H1 (cell line): ENCODE data around the gene ANGPTL2. TPM values are rescaled to one million over a fixed set of nuclear protein-coding genes. Genes with fewer than 3 reads are reported as not detected.

Experiments used
- CTCF ChIA-PET: fragments of 300-600 bp; sonication (Branson Sonifier 250); formaldehyde crosslinking; loops from one replicate; lab custom pipeline; 2021; ENCODE audit not compliant: partially characterized antibody; lab: Charles Lee
- POLR2A ChIA-PET: fragments of 300-600 bp; sonication (Branson Sonifier 250); formaldehyde crosslinking; loops from one replicate; lab custom pipeline; 2021; ENCODE audit warnings: inconsistent platforms; ENCODE audit not compliant: partially characterized antibody; lab: Charles Lee
- DNase-seq, 2 experiments: peaks; one replicate each; pipeline versions ENCODE4 v3.0.0 to v3.0.0-alpha.2; 2010 to 2022; ENCODE audit warnings: low spot score in 2 of 2, low read depth in 1 of 2, mixed read lengths in 1 of 2
- FAIRE-seq: peaks from 2 replicates; lab custom pipeline; 2011; peaks lifted over from hg19 to GRCh38; lab: Jason Lieb, UNC
- H2AFZ ChIP-seq: 2 replicates; pipeline ENCODE4 v1.8.1; 2012; ENCODE audit warnings: low read length, inconsistent platforms
- H2AK5ac ChIP-seq: 2 replicates; pipeline ENCODE4 v1.6.1; 2013; ENCODE audit warnings: low read depth, low read length
- H2BK120ac ChIP-seq: replicated peaks from 2 replicates; pipeline ENCODE3; 2013; ENCODE audit warnings: low read depth, low read length, inconsistent platforms
- H2BK12ac ChIP-seq: 2 replicates; pipeline ENCODE4 v1.6.1; 2013; ENCODE audit warnings: low read depth, low read length
- H2BK15ac ChIP-seq: 2 replicates; pipeline ENCODE4 v1.6.1; 2013; ENCODE audit warnings: low read length
- H2BK20ac ChIP-seq: 2 replicates; pipeline ENCODE4 v1.6.1; 2013; ENCODE audit warnings: low read length
- H2BK5ac ChIP-seq: 2 replicates; pipeline ENCODE4 v1.6.1; 2013; ENCODE audit warnings: low read depth, low read length
- H3K14ac ChIP-seq: 2 replicates; pipeline ENCODE4 v1.6.1; 2013; ENCODE audit warnings: inconsistent platforms; ENCODE audit not compliant: insufficient read length
- H3K18ac ChIP-seq: 2 replicates; pipeline ENCODE4 v1.6.1; 2013; ENCODE audit warnings: low read length; ENCODE audit errors: extremely low read depth
- H3K23ac ChIP-seq: 2 replicates; pipeline ENCODE4 v1.6.1; 2013; ENCODE audit warnings: inconsistent platforms; ENCODE audit not compliant: insufficient read length
- H3K23me2 ChIP-seq: 2 replicates; pipeline ENCODE4 v1.6.1; 2013; ENCODE audit warnings: low read depth, low read length
- H3K27ac ChIP-seq: 2 replicates; pipeline ENCODE4 v1.6.1; 2011; ENCODE audit warnings: low read depth, low read length, inconsistent platforms
- H3K27me3 ChIP-seq, 4 experiments: replicated peaks in 1 of 4; 1 replicate in 1 of 4; 2 replicates in 3 of 4; pipeline versions ENCODE4 v1.6.1 to v1.8.1; 2011 to 2013; ENCODE audit warnings: low read length in 3 of 4, mild to moderate bottlenecking in 3 of 4, inconsistent platforms in 2 of 4, mixed read lengths in 2 of 4, moderate library complexity in 1 of 4; ENCODE audit not compliant: control insufficient read depth in 3 of 4, insufficient read depth in 3 of 4; ENCODE audit errors: extremely low read depth in 1 of 4
- H3K36me3 ChIP-seq, 4 experiments: 2 replicates each; pipeline versions ENCODE4 v1.6.1 to v1.8.1; 2011 to 2013; ENCODE audit warnings: mild to moderate bottlenecking in 4 of 4, low read length in 3 of 4, moderate library complexity in 2 of 4, control low read depth in 1 of 4, inconsistent platforms in 1 of 4; ENCODE audit not compliant: insufficient read depth in 4 of 4, control insufficient read depth in 2 of 4
- H3K4ac ChIP-seq: replicated peaks from 2 replicates; pipeline ENCODE3; 2013; ENCODE audit warnings: low read length, low read depth, mixed read lengths, inconsistent platforms; ENCODE audit not compliant: insufficient read length
- H3K4me1 ChIP-seq, 4 experiments: replicated peaks in 1 of 4; 1 replicate in 1 of 4; 2 replicates in 3 of 4; pipeline versions ENCODE4 v1.6.1 to v1.8.1; 2011 to 2013; ENCODE audit warnings: low read length in 3 of 4, inconsistent platforms in 2 of 4, mixed read lengths in 1 of 4; ENCODE audit not compliant: insufficient read depth in 4 of 4, control insufficient read depth in 3 of 4
- H3K4me2 ChIP-seq, 2 experiments: 2 replicates each; pipeline versions ENCODE4 v1.6.1 to v1.8.1; 2011 to 2013; ENCODE audit warnings: low read depth in 2 of 2, low read length in 2 of 2, control low read depth in 1 of 2, inconsistent platforms in 1 of 2, mild to moderate bottlenecking in 1 of 2; ENCODE audit not compliant: insufficient read depth in 1 of 2
- H3K4me3 ChIP-seq, 4 experiments: fragments of 200-600, 300-600 bp in 1 of 4; sonication (generic), shearing (Covaris generic), sonication (Bioruptor Twin) in 1 of 4; 2 replicates each; pipeline versions ENCODE4 v1.5.1 to v1.8.1; 2011 to 2016; ENCODE audit warnings: low read length in 4 of 4, low read depth in 3 of 4, control low read depth in 2 of 4, inconsistent platforms in 2 of 4, mild to moderate bottlenecking in 2 of 4, mixed read lengths in 1 of 4, moderate library complexity in 1 of 4; ENCODE audit not compliant: insufficient read depth in 2 of 4; ENCODE audit errors: extremely low read depth in 1 of 4
- H3K56ac ChIP-seq: replicated peaks from 2 replicates; pipeline ENCODE3; 2013; ENCODE audit warnings: low read depth, mild to moderate bottlenecking, mixed read lengths, low read length, inconsistent platforms; ENCODE audit not compliant: insufficient read length
- H3K79me1 ChIP-seq: 2 replicates; pipeline ENCODE4 v1.6.1; 2013; ENCODE audit warnings: low read depth, low read length, control low read depth
- H3K79me2 ChIP-seq, 2 experiments: 2 replicates each; pipeline versions ENCODE4 v1.6.1 to v1.8.1; 2012 to 2013; ENCODE audit warnings: low read length in 2 of 2, mild to moderate bottlenecking in 2 of 2, inconsistent platforms in 1 of 2; ENCODE audit not compliant: insufficient read depth in 2 of 2, control insufficient read depth in 1 of 2
- H3K9ac ChIP-seq, 4 experiments: replicated peaks in 1 of 4; 1 replicate in 1 of 4; 2 replicates in 3 of 4; pipeline versions ENCODE4 v1.6.1 to v1.8.1; 2011 to 2013; ENCODE audit warnings: low read depth in 3 of 4, low read length in 3 of 4, control low read depth in 2 of 4, mild to moderate bottlenecking in 2 of 4, moderate library complexity in 2 of 4, inconsistent platforms in 1 of 4; ENCODE audit errors: extremely low read depth in 1 of 4
- H3K9me3 ChIP-seq, 2 experiments: 2 replicates each; pipeline versions ENCODE4 v1.6.1 to v1.8.1; 2012 to 2013; ENCODE audit warnings: mild to moderate bottlenecking in 2 of 2, moderate library complexity in 2 of 2, control low read depth in 1 of 2, inconsistent platforms in 1 of 2, low read depth in 1 of 2, low read length in 1 of 2, mixed read lengths in 1 of 2; ENCODE audit not compliant: insufficient read depth in 2 of 2
- H4K20me1 ChIP-seq, 2 experiments: replicated peaks in 1 of 2; 2 replicates each; pipeline versions ENCODE3 to v1.8.1; 2011 to 2013; ENCODE audit warnings: inconsistent platforms in 2 of 2, low read length in 2 of 2, mild to moderate bottlenecking in 1 of 2; ENCODE audit not compliant: insufficient read depth in 2 of 2, control insufficient read depth in 1 of 2
- H4K5ac ChIP-seq: 2 replicates; pipeline ENCODE4 v1.6.1; 2013; ENCODE audit warnings: low read length, low read depth, mixed read lengths, inconsistent platforms; ENCODE audit not compliant: insufficient read length
- H4K8ac ChIP-seq: 2 replicates; pipeline ENCODE4 v1.8.0; 2013; ENCODE audit warnings: mild to moderate bottlenecking, moderate library complexity, low read length, inconsistent platforms; ENCODE audit not compliant: insufficient read depth; ENCODE audit errors: extremely low read depth
- H4K91ac ChIP-seq: replicated peaks from 2 replicates; pipeline ENCODE3; 2013; ENCODE audit warnings: low read length, mixed read lengths, inconsistent platforms; ENCODE audit not compliant: insufficient read length
- BACH1 ChIP-seq: IDR thresholded peaks from 2 replicates; pipeline ENCODE4 v1.6.1; 2012; ENCODE audit warnings: low read length, improper control_type of control experiment
- POLR2A ChIP-seq, 2 experiments: IDR thresholded peaks; 1 replicate in 1 of 2; 2 replicates in 1 of 2; pipeline ENCODE4 v1.6.1; 2011; ENCODE audit warnings: low read depth in 2 of 2, low read length in 2 of 2, mild to moderate bottlenecking in 2 of 2; ENCODE audit errors: control extremely low read depth in 1 of 2
- SRF ChIP-seq: IDR thresholded peaks from 2 replicates; pipeline ENCODE4 v1.6.1; 2011; ENCODE audit warnings: mild to moderate bottlenecking, low read depth, low read length, moderate library complexity
- TAF1 ChIP-seq: IDR thresholded peaks from 2 replicates; pipeline ENCODE4 v1.6.1; 2011; ENCODE audit warnings: mild to moderate bottlenecking, low read depth, low read length
- TAF7 ChIP-seq: optimal IDR thresholded peaks from 2 replicates; pipeline ENCODE3; 2011; ENCODE audit warnings: low read depth, mild to moderate bottlenecking, inconsistent platforms, low read length, moderate library complexity, borderline replicate concordance
- YY1 ChIP-seq: IDR thresholded peaks from 2 replicates; pipeline ENCODE4 v1.6.1; 2011; ENCODE audit warnings: low read depth, mild to moderate bottlenecking, low read length
- WGBS, 2 experiments: shearing (Covaris generic) in 1 of 2; methylation state at CpG; one replicate each; pipeline versions ENCODE4 v1.1.6 to v1.1.7; 2013 to 2015; ENCODE audit warnings: low lambda C conversion rate in 2 of 2, mixed read lengths in 2 of 2, inconsistent platforms in 1 of 2, low coverage in 1 of 2, missing lambda C conversion rate in 1 of 2; ENCODE audit not compliant: insufficient replicate concordance in 2 of 2, insufficient coverage in 1 of 2, insufficient read length in 1 of 2; ENCODE audit errors: extremely low coverage in 1 of 2, missing lambda C conversion rate in 1 of 2; 5-methylcytosine and 5-hydroxymethylcytosine counted together
- polyA plus RNA-seq, 7 experiments: library from polyadenylated mRNA; depleted of rRNA in 3 of 7; stranded (reverse) in 5 of 7; unstranded in 2 of 7; fragments of >200 nt in 5 of 7; fragments of 200-250 nt in 2 of 7; gene quantifications; 1 replicate in 5 of 7; 2 replicates in 1 of 7; 4 replicates in 1 of 7; pipeline versions ENCODE4 v1.2.1 to v1.2.3, GENCODE V29; 2011 to 2013; ENCODE audit warnings: missing spikeins in 2 of 7, mixed read lengths in 2 of 7
- total RNA-seq: library from RNA; stranded (reverse); fragmentation: NEBNext Ultra II Directional; extraction: Animal tissue kit (Norgen Biotek cat#: 25700); gene quantifications from 2 replicates; pipeline ENCODE4 v1.2.1, GENCODE V29; 2021
- TF ChIP-seq, protein P1 (sequence below), 3 experiments: IDR thresholded peaks; 1 replicate in 2 of 3; 2 replicates in 1 of 3; pipeline versions ENCODE4 v1.5.1 to v1.6.1; 2011; ENCODE audit warnings: low read length in 3 of 3, mild to moderate bottlenecking in 3 of 3, inconsistent platforms in 2 of 3, low read depth in 1 of 3, moderate library complexity in 1 of 3; ENCODE audit not compliant: insufficient read depth in 1 of 3; ENCODE audit errors: control extremely low read depth in 1 of 3

ANGPTL2 gene
- total and polyA plus RNA-seq, 2 of the 8 experiments (the other 6 are each of a cell fraction or from before 2014, with no cell fraction given) = 9.0 to 10.6 TPM

DNA sequence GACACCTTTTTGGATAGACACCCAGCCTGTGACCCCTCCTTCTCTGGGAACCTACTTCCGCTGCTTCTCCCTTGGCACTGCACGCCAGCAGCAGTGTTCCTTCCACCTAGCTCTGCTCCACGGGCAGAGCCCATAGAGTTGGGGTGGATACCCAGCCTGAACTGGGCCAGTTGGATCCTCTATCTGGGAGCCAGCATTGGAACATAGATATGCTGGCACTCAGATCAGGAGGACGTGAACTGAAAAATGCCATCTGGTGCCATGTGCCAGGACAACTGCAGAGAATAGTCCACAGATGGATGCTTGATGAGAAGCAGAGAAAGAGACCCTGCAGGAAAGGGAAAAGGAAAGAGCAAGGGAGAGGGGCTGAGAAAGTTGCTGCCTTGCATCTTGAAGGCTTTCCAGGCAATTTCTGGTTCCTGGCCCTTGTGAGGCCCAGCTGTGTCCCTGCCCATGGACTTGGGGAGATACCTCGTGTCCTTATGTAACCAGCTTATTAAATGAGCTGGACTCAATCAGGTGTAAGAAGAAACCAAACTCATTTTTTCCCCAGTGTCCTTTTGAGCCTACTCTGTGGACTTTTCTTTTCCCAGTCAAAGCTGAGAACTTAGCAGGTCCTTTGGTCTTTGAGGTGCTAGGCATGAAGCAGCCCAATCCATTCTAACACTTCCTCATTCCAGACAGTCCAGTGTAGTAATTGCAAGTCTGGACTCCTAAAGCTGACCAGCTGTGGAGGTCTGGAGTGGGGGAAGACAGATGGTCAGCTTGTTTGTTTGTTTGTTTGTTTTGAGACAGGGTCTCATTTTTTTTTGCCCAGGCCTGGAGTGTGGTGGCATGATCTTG, 39.1 kb downstream of the ANGPTL2 start:
- H2BK20ac ChIP-seq = no peak overlapping the region
- peaks cover 0 to 2% of the 10 kb centered on the region in 2 experiments for H4K20me1 ChIP-seq
- no peak overlapping the region for H2AFZ ChIP-seq
- no peak overlapping the region for H4K8ac ChIP-seq
- no peaks in the 10 kb centered on the region for H3K36me3 ChIP-seq
- no peak overlapping the region for H2BK12ac ChIP-seq
- H3K18ac ChIP-seq = no peak overlapping the region
- DNase-seq = no peak
- no peaks in the 10 kb centered on the region for H3K27me3 ChIP-seq
- H2BK15ac ChIP-seq = no peak overlapping the region
- no peak overlapping the region for H4K91ac ChIP-seq
- FAIRE-seq = no peak
- no peaks in the 10 kb centered on the region for H3K79me2 ChIP-seq
- H2BK5ac ChIP-seq = no peak overlapping the region
- H4K5ac ChIP-seq = no peak overlapping the region
- no peak overlapping the region for H3K56ac ChIP-seq
- POLR2A ChIA-PET = no interaction called here
- no peak overlapping the region for H3K4ac ChIP-seq
- no peak overlapping the region for H3K27ac ChIP-seq
- H3K79me1 ChIP-seq = no peaks in the 10 kb centered on the region
- TF ChIP-seq POLR2A (IDR thresholded peaks at IDR 0.05; ENCODE audit: control extremely low read depth in 1 of 2, low read depth in 2 of 2, low read length in 2 of 2) (no peak), TAF1 (no peak), BACH1 (no peak), TAF7 (no peak), SRF (no peak), YY1 (no peak)
- TF ChIP-seq, protein P1, sequence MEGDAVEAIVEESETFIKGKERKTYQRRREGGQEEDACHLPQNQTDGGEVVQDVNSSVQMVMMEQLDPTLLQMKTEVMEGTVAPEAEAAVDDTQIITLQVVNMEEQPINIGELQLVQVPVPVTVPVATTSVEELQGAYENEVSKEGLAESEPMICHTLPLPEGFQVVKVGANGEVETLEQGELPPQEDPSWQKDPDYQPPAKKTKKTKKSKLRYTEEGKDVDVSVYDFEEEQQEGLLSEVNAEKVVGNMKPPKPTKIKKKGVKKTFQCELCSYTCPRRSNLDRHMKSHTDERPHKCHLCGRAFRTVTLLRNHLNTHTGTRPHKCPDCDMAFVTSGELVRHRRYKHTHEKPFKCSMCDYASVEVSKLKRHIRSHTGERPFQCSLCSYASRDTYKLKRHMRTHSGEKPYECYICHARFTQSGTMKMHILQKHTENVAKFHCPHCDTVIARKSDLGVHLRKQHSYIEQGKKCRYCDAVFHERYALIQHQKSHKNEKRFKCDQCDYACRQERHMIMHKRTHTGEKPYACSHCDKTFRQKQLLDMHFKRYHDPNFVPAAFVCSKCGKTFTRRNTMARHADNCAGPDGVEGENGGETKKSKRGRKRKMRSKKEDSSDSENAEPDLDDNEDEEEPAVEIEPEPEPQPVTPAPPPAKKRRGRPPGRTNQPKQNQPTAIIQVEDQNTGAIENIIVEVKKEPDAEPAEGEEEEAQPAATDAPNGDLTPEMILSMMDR (IDR thresholded peaks at IDR 0.05; ENCODE audit: control extremely low read depth in 1 of 3, insufficient read depth in 1 of 3, low read depth in 1 of 3, low read length in 3 of 3) = no peak
- TF ChIP-seq, all 59 proteins: peak for 0
- Histone ChIP-seq H3K23me2 (no peaks in the 10 kb centered on the region), H2BK120ac (no peak overlapping the region), H3K4me1 (no peaks in the 10 kb centered on the region; a peak in 1 of 7 replicates), H3K14ac (no peak overlapping the region), H3K4me3 (no peak overlapping the region), H3K23ac (no peak overlapping the region), H2AK5ac (no peak overlapping the region), H3K4me2 (no peak overlapping the region), H3K9me3 (no peaks in the 10 kb centered on the region), H3K9ac (no peak overlapping the region)
- CTCF ChIA-PET = interaction anchor here (0.5 to 1.7 kb wide), 5 partner anchors 11 to 115 kb away, joined by 3 to 4 read pairs (median 3); no protein-coding TSS in a partner anchor
- WGBS, 2 experiments = 94% methylated on average over 5 of the region's 5 CpGs; no CpG with 5 or more reads in 1 of the 2 experiments
